H4 (cell line): ENCODE data around the gene ANTXR2. TPM values are rescaled to one million over a fixed set of nuclear protein-coding genes. Genes with fewer than 3 reads are reported as not detected.

Source experiments
- DNase-seq: peaks from one replicate; pipeline ENCODE4 v3.0.0-alpha.2; 2015; ENCODE audit warnings: low spot score
- total RNA-seq: library from RNA; depleted of rRNA; stranded (reverse); fragments of >200 nt; shearing (Covaris generic); gene quantifications from 2 replicates; pipeline ENCODE4 v1.2.3, GENCODE V29; 2014

The ANTXR2 gene
- total RNA-seq, 1 experiment from 2014 or later: 14.0 TPM

DNA sequence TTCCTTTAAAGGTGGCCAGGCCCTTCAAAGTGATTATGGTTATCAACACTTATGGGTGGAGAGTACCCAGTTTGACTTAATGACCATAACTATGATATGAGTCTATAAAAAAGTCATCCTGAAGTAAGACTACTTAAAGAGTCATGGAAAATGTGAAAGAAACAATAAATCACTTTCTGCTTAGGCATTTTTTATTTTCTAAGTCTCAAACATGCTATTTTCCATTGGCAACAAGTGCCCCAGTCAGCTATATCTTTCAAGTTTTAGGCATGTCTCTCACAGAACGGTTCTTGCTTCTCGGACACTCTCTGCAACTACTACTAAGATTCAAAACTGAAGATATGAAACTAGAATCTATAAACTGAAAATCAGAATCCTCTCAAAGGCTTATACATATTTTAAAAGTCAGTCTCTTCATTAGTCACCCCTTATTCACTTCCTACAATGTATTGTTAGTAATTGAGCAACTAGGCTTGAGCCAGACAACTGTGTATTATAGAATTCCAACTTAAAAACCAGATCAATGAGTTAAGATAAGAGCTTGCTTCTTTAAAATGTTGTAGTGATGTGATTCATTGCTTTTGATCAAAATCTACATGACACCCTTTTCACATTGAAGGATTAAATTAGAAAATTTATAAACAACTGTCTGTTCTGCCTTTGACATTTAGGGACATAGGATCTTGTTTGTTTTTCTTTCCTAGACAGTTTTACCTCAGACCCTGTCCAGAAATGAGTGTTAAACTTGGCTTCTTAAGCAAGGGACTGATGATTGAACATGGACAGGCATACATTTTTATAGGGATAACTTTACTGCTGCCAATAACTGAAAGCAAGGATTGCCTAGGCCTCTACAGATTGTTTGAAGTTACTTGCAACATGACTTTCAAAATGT lies 2.9 kb downstream of the ANTXR2 start:
- DNase-seq: no peak

- DNase-seq: no peak
These were observed 3.8 kb downstream of the ANTXR2 start for GRCh38 chr4:80069108-80069836.

- DNase-seq: no peak
These were observed 7.4 kb downstream of the ANTXR2 start for GRCh38 chr4:80065601-80066000.

DNA sequence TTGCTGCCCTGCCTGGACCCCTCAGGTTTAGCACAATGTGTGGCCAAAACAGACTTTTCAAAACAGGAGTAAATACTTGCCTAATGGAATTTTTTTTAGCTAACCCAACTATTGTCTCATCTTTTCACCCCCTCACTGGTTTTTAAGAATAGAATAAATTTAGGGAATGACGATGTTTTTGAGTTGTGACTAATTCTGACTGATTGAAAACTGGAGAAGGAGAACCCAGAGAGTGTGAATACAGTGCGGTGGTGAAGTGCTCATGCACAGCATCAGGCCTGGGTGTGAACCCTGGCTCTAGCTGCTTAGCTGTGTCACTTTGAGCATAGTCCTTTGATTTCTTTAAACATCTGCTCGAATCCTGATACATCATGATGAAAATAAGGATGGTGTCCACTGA lies 10.5 kb downstream of the ANTXR2 start:
- DNase-seq: no peak

DNA sequence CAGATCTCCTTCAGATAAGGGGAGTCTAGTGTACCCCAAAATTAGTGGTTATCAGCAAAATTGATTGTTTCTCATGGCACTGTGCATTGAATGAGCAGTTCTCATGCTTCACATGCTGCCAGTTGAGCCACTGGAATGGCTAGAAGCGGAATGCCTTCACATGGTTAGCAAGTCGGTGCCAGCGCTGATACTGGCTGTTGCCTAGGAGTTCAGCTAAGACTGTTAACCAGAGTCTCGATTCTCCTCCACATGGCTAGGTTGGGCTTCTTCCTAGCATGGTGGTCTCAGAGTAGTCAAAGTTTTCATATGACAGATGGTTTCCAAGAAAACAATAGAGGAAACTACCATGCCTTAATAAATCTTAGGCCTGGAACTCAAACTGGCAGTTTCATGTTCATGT lies 12.2 kb downstream of the ANTXR2 start:
- no peak for DNase-seq

- no peak for DNase-seq
These were observed 14.3 kb downstream of the ANTXR2 start for GRCh38 chr4:80058740-80059139.

GRCh38 chr4:80054375-80054774 lies 18.7 kb downstream of the ANTXR2 start:
- no peak for DNase-seq

DNA sequence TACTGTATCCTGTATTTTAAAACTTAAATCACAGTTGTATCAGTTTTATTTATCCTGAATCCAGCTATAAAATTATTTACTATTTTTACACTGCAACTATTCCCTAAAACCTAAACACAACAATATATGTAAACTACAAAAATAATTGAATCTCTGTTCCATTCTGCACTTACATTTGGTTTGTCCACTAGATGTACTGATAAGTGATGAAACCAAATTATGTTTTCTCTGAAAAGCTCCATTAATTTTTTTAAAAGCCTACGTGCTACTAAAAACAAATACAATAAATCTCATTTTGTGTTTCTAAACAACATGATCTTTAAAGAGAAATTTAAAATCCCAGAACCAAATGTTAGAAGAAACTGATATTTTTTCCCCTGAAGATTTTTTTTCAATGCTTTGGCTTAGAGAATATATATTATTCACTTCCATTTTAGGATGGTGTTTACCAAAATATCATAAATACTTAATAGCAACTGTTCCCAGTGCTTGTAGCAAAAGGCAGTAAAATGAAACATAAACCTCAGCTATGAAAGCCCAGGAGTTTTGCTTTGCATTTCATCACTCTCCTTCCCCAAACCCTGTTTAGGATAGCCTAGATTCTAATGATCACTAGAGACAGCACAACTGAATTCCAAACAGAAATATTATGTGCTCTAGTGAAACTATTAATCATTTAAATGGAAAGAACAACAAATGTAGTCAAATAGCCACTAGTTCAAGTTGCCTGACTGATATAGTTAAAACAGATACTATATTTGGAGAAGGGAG lies 19.7 kb downstream of the ANTXR2 start:
- DNase-seq: no peak

GRCh38 chr4:80049813-80050534 lies 23.1 kb downstream of the ANTXR2 start:
- DNase-seq: no peak

DNA sequence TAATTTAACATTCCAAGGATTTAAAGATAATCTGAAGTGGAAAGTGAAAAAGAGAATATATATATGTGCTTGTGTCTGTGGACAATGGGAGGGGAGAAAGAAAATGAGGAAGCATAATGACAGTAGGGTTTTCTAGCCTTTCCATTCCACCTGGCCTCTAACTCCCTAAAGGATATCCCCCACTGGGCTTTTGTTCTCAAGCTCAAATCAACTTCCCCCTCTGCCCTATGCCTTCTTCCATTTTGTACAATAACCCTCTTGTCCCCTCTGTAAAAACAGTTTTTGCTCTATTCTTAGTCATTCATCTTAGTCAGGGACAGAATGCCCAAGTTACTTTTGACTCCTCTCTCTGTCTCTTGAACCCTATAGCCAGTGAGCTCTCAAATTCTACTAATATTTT lies 23.6 kb downstream of the ANTXR2 start:
- DNase-seq: no peak

DNA sequence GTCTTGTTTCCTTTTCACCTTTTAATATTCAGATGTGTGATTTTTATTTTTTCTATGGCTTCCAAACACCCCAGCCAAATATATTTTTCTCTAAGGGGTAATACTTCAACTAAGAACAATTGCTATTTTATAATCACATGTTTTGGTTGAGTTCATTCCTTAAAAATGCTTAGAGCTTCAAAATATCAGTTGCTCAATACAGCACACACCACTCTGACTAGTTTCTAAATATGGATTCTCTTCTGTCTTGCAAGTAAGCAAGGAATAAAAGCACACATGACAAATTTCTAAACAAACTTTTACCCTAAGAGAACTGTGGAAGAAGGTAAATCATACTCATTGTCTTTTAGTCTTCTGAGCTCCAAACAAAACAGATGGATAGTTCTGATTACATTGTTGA lies 27.2 kb downstream of the ANTXR2 start:
- DNase-seq: no peak

- DNase-seq: no peak
These were observed 29.5 kb downstream of the ANTXR2 start for GRCh38 chr4:80043541-80043940.

GRCh38 chr4:80042821-80043220 lies 30.2 kb downstream of the ANTXR2 start:
- no peak for DNase-seq

DNA sequence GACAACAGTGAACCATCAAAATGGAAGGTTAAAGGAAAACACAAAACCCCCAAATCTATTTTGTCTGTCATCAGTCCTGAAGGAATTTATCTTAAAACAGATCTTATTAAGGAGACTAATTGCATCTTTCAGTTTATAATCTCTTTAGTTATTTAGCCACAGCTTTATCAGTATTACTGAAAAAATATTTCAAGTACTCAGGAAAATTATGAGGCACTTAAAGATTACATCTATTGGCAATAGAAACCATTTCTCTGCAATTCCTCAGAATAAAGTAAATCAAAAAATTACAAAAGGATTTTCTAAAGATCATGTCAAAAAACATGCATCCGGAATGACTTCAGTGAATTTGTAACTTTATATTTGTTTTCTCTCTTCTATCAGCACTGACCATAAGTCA lies 35.2 kb downstream of the ANTXR2 start:
- DNase-seq: no peak

- DNase-seq: no peak
These were observed 35.9 kb downstream of the ANTXR2 start for GRCh38 chr4:80036949-80037685.

DNA sequence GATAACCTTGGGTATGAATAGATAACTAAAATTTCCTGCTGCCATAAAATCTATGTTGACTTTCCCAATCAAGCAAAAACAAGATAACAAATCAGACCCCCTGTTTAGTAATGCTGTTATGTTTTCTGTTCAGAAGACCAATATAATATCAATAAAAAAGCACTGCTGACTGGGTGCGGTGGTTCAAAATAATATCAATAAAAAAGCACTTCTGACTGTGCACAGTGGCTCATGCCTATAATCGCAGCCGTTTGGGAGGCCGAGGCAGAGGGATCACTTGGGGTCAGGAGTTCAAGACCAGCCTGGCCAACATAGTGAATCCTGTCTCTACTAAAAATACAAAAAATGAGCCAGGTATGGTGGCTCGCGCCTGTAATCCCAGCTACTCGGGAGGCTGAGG lies 36.7 kb downstream of the ANTXR2 start:
- no peak for DNase-seq

- no peak for DNase-seq
These were observed 37.7 kb downstream of the ANTXR2 start for GRCh38 chr4:80035336-80035735.

GRCh38 chr4:80033581-80033980 lies 39.4 kb downstream of the ANTXR2 start:
- DNase-seq: no peak

DNA sequence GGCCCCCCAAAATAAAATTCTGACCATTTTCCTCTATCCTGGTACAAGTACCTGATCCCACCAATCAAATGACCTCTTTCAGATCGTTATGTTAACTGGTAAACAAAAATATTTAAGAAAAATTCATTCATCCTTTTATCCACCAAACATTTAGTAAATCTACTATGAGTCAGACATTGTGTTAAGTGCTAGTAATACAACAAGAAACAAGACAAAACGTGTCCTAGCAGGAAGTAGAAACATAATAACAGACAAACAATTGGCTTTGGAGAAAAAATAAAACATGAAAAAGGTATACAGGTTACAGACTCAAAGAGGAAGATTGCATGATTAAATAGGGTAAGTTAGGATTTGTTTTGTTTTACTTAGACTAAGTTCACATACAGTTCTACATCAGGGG lies 43.7 kb downstream of the ANTXR2 start:
- DNase-seq: no peak

- no peak for DNase-seq
These were observed 45.4 kb downstream of the ANTXR2 start for GRCh38 chr4:80027611-80028010.

- DNase-seq: no peak
These were observed 46.9 kb downstream of the ANTXR2 start for GRCh38 chr4:80026100-80026499.
